ENCODE results near the gene SSH2.

- TF ChIP-seq RARB (CRISPR knock-in tag; IDR thresholded peaks at IDR 0.05): no peak
- no peak for TF ChIP-seq CSDC2 (CRISPR knock-in tag; IDR thresholded peaks at IDR 0.05)
- no peak for TF ChIP-seq POU6F1 (CRISPR knock-in tag; IDR thresholded peaks at IDR 0.05; ENCODE audit: borderline replicate concordance, low read depth)
Measured at GRCh38 chr17:29630630-29631193, 299.3 kb downstream of the SSH2 start.
